Measurements from ENCODE around the gene ATP5F1D.

GRCh38 chr19:1230783-1231489 is 10.6 kb upstream of the ATP5F1D start:
- TF ChIP-seq POLR2AphosphoS5 (IDR thresholded peaks at IDR 0.05; ENCODE audit: low read depth, low read length) (no peak), TAF1 (IDR thresholded peaks at IDR 0.05; ENCODE audit: low read depth, low read length) (no peak), POLR2A (IDR thresholded peaks at IDR 0.05; ENCODE audit: low read depth, low read length) (no peak)
